NCI-H187 treated with DMSO at 0.1 percent for 48 hours (cell line): ENCODE measurements around the gene CYP26B1.

Experiments used
- DNase-seq: peaks from one replicate; lab custom pipeline; 2025; lab: John Stamatoyannopoulos, UW

Gene CYP26B1

GRCh38 chr2:72129681-72130340 lies 17.9 kb downstream of the CYP26B1 start:
- DNase-seq: no peak

- no peak for DNase-seq
Observed at GRCh38 chr2:72128843-72129227, 18.8 kb downstream of the CYP26B1 start.

GRCh38 chr2:72128059-72128842 lies 19.4 kb downstream of the CYP26B1 start:
- DNase-seq: no peak

- DNase-seq: no peak
Observed at GRCh38 chr2:72127401-72128058, 20.1 kb downstream of the CYP26B1 start.

- DNase-seq: no peak
Observed at GRCh38 chr2:72126186-72127100, 21.2 kb downstream of the CYP26B1 start.

- DNase-seq: no peak
Observed at GRCh38 chr2:72124376-72124775, 23.3 kb downstream of the CYP26B1 start.

- no peak for DNase-seq
Observed at GRCh38 chr2:72121153-72121552, 26.5 kb downstream of the CYP26B1 start.

GRCh38 chr2:72118951-72119350 lies 28.7 kb downstream of the CYP26B1 start:
- DNase-seq: no peak

- DNase-seq: no peak
Observed at GRCh38 chr2:72118386-72118785, 29.3 kb downstream of the CYP26B1 start.

GRCh38 chr2:72117718-72118117 lies 29.9 kb downstream of the CYP26B1 start:
- no peak for DNase-seq

GRCh38 chr2:72117029-72117428 lies 30.6 kb downstream of the CYP26B1 start:
- DNase-seq: no peak

GRCh38 chr2:72116081-72116533 lies 31.6 kb downstream of the CYP26B1 start:
- no peak for DNase-seq

- DNase-seq: no peak
Observed at GRCh38 chr2:72115110-72116080, 32.3 kb downstream of the CYP26B1 start.

- DNase-seq: no peak
Observed at GRCh38 chr2:72114693-72115051, 33.0 kb downstream of the CYP26B1 start.

GRCh38 chr2:72113847-72114692 lies 33.6 kb downstream of the CYP26B1 start:
- DNase-seq: no peak

- no peak for DNase-seq
Observed at GRCh38 chr2:72112981-72113846, 34.4 kb downstream of the CYP26B1 start.

- DNase-seq: no peak
Observed at GRCh38 chr2:72112401-72112800, 35.3 kb downstream of the CYP26B1 start.

- no peak for DNase-seq
Observed at GRCh38 chr2:72111061-72111460, 36.6 kb downstream of the CYP26B1 start.

GRCh38 chr2:72109904-72110303 lies 37.8 kb downstream of the CYP26B1 start:
- no peak for DNase-seq
